Adrenal gland (tissue), 5 donors: ENCODE measurements around the gene EHD1.

Experiments used
- POLR2A ChIP-seq, 2 donors: fragments of 450-650 bp; IDR thresholded peaks; one replicate each; pipeline ENCODE4 v1.6.1; 2017; ENCODE audit warnings: antibody characterized with exemption in 2 of 2, mild to moderate bottlenecking in 2 of 2, moderate library complexity in 1 of 2
- TF ChIP-seq, protein P1 (sequence below), 6 experiments: fragments of 450-650 bp in 4 of 6; fragments of 200-600 bp in 2 of 6; sonication (generic) in 1 of 6; IDR thresholded peaks; 1 replicate in 5 of 6; 2 replicates in 1 of 6; pipeline versions ENCODE4 v1.5.1 to v1.8.0; 2016 to 2021; ENCODE audit warnings: antibody characterized with exemption in 6 of 6, mild to moderate bottlenecking in 2 of 6, moderate library complexity in 1 of 6
- donor health status: DM: no; HTN: no; CAD: no.

GRCh38 chr11:64833198-64833502, 45.3 kb downstream of the EHD1 start:
- TF ChIP-seq, protein P1, sequence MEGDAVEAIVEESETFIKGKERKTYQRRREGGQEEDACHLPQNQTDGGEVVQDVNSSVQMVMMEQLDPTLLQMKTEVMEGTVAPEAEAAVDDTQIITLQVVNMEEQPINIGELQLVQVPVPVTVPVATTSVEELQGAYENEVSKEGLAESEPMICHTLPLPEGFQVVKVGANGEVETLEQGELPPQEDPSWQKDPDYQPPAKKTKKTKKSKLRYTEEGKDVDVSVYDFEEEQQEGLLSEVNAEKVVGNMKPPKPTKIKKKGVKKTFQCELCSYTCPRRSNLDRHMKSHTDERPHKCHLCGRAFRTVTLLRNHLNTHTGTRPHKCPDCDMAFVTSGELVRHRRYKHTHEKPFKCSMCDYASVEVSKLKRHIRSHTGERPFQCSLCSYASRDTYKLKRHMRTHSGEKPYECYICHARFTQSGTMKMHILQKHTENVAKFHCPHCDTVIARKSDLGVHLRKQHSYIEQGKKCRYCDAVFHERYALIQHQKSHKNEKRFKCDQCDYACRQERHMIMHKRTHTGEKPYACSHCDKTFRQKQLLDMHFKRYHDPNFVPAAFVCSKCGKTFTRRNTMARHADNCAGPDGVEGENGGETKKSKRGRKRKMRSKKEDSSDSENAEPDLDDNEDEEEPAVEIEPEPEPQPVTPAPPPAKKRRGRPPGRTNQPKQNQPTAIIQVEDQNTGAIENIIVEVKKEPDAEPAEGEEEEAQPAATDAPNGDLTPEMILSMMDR (IDR thresholded peaks at IDR 0.05) = no peak
- no peak for TF ChIP-seq POLR2A (IDR thresholded peaks at IDR 0.05)
